ENCODE results near the gene MARCHF5.

DNA sequence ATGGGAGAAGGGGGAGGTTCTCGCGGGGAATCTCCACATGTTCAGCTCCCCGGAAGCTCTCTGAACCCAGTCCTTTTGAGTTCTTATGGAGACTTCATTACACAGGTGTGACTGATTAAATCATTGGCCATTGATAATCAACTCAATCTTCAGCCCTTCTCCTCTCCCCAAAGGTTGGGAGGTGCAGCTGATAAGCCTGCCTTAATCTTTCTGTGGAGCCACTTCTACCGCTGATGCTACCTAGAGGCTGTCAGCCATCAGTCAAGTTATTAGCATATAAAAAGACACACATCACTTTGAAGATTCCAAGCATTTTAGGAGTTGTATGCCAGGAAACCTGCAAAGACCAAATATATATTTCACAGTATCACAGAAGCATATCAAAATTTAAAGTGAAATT, 91.7 kb downstream of the MARCHF5 start:
- TF ChIP-seq CTCF (IDR thresholded peaks at IDR 0.05) (no peak), POLR2A (IDR thresholded peaks at IDR 0.05) (no peak)

All from body of pancreas (tissue), 4 donors.